GM21576 (cell line): ENCODE data around the gene PLPPR1.

ENCODE experiments used
- ATAC-seq: cut with Tn5 transposase; IDR thresholded peaks from one replicate; pipeline ENCODE4 v1.9.1; 2021; ENCODE audit warnings: mild to moderate bottlenecking, moderate library complexity; ENCODE audit not compliant: unreplicated experiment

PLPPR1 gene

DNA sequence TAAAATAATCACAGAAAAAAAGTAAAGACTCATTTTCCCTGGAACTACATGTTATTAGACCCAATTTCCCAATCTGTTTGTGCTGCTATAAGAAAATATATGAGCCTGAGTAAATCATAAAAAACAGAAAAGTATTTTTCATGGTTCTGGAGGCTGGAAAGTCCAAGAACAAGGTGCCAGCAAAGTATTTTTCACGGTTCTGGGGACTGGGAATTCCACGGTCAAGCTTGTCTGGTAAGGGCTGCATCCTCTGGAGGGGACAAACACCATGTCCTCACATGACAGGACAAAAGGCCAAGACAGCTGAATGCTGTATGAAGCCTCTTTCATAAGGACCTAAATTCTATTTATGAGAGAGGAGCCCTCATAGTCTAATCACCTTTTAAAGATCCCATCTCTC lies 172.3 kb downstream of the PLPPR1 start:
- ATAC-seq: no peak

DNA sequence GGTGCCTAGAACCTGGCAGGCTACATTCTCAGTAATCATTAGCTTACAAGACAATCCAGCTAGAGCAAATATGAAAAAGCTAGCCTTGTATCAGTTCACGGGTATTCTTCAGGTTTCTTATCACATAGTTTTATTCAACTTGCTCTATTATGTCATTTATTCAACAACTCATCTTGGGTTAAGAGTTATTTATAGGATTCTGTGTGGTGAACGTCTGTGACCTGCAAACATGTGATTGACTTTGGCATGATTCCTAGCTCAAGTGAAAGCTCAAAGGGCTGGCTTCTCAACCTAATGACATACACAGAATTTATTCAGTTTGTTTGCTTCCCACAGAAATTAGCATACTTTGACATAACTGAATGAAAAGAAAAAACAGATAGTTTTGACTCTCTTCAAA lies 173.1 kb downstream of the PLPPR1 start:
- no peak for ATAC-seq

DNA sequence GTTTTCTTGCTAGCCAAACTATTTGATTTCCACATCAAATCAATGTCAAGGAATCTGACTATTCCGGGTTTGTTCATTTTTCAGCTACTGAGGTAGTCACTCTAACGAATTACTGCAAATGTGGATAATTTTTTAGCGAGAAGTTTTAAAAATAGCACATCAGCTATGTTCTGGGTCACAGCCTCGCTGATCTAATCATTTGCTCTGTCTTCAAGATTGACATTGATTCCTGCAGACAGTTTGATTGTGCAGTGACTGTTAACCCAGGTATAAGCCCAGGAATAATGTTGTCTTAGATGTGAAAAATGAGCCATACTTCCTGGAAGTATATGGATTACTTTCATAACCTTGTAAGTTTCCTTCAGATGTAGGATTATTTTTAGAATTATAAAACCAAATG lies 181.1 kb downstream of the PLPPR1 start:
- ATAC-seq: no peak

DNA sequence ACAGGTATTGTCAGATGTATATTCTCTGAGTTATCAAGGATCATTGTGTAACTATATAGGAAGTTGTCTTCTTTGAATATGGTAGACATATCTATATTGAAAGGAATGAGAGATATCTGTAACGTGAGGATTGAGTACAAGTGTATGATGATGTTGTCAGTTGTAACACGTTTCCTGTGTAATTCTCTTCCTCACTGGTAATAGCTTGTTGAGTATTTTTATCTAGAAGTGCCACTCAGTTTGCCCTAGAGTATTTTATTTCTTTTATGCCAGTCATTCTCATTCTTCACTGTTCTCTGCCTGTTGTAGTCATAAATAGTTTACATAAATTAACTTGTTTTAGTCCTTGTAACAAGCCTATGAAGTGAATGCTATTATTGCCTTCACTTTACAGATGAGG lies 184.1 kb downstream of the PLPPR1 start:
- ATAC-seq: no peak

DNA sequence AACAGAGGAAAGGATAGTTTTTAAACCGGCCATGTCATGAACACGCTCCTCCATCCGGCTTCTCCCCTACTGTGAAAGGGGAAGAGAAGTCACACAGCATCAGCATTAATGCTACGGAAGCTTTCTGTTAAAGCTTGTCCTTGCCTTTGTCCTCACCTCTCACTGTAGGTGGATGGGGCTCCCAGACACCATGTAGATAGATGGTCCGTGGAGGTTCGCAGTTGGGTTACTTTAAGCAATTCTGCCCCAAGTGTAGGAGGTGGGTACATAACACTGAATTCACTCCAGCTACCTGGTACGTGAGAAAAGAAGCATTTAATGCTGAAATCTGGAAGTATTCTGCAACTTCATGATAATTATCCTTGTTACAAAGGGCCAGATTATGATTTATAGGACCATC lies 190.5 kb downstream of the PLPPR1 start:
- ATAC-seq: no peak

DNA sequence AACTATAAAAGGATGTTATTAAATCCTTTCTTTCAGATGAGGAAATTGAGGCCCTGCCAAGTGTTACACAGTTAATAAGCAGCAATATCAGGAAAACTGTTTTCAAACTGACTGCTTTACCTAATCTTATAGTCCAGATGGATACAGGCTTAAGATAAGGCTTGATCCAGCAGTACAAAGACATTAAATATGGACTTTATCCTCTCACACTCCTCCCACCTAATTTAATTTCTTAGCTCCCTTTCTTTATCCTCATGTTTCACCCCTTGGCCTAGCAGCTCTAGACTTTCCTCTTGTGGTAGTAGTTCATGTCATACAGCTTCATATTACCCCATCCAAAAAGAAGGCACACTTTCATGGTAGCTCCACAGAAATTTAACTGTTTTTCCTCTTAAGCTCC lies 191.8 kb downstream of the PLPPR1 start:
- ATAC-seq: no peak

DNA sequence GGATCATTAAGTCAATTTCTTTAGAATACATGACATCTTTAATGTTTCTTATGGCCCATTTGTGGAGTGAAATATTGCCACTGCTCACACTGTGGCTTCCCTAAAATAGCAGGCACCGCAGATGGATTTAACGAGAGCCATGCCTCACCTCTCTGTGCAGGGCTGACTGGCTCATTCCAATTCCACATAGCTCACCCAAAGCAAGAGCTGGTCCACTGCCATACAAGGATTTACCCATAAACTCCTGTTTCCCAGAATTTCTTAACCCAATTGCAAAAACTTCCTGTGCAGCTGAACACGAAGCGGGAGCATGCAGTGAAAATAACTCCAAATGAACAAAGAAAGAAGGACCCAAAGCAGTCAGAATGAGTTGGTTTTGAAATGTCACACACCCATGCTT lies 196.7 kb downstream of the PLPPR1 start:
- ATAC-seq: no peak

DNA sequence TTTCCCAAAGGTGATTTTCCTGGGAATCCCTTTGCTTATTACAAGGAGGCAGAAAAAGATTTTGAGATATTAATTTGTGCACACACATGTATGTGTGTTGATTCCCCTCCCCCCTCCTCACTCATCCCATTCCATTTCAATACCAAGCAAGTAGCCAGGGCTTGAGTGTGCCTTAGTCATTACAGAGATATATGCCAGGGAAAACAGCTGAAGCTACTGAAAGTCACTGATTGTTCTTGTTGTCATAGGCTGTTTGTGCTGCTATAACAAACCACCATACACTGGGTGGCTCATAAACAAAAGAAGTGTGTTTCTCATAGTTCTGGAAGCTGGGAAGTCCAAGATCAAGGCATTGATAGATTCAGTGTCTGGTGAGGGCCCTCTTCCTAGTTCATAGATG lies 197.6 kb downstream of the PLPPR1 start:
- ATAC-seq: no peak

DNA sequence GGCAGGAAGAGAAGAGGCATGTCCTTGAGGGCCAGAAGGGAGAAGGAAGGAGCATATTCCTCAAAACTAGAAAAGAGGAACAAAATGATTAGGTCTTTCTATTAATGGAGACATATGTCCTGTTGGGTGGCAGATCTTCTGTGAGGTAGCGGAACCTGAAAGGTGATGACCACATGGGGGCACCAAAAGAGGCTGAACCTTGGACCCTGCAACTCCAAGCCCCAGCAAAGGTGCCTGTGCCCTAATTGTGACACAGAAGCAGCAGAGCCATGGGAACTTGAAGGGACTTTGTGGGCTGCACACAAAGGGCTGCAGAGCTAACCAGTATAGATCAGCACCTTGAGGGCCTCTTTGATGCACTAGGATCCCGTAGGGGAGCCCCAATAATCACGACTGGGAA lies 198.3 kb downstream of the PLPPR1 start:
- no peak for ATAC-seq

DNA sequence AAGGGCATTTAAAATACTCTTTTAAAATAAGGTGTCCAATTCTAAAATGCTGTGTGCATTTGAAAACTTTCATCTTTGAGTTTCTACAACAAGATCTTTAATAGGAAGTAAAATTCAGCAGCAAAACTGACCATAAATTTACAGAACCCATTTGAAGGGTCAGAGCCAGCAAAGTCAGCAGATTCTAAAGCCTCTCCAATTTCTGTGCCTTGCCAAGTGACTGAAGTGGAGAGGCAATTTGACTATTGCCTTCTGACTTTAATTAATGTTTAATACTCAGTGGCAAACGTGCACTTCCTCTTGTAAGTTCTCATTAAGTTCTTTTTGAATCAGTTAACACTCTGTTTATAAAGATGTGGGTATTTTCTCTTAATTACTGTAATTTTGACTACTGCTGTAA lies 201.1 kb downstream of the PLPPR1 start:
- ATAC-seq: no peak

DNA sequence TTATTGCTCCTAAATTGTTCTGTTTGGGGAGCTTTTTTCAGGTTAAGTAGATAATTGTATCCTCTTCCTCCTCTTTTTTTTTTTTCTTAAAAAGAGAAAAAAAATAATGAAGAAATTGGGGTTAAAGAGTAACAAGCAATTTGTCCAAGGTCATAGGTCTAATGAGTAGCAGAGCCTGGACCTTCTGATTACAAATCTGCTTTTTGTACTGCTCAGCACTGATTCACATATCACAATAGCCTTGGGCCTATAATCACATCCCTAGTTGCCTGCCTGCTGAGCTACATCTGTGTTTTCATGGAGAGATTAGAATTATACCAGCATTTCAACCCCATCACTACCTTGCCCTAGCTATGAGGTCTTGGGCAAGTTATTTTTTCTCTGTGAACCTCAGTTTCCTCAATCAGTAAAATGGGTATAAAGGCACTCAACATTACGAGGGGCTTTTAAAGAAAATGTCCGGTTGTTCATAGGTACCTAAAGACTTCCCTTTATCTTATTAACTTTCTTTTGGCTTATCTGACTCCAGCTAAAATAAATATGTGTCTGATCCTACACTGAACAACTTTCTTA lies 204.0 kb downstream of the PLPPR1 start:
- ATAC-seq: no peak

DNA sequence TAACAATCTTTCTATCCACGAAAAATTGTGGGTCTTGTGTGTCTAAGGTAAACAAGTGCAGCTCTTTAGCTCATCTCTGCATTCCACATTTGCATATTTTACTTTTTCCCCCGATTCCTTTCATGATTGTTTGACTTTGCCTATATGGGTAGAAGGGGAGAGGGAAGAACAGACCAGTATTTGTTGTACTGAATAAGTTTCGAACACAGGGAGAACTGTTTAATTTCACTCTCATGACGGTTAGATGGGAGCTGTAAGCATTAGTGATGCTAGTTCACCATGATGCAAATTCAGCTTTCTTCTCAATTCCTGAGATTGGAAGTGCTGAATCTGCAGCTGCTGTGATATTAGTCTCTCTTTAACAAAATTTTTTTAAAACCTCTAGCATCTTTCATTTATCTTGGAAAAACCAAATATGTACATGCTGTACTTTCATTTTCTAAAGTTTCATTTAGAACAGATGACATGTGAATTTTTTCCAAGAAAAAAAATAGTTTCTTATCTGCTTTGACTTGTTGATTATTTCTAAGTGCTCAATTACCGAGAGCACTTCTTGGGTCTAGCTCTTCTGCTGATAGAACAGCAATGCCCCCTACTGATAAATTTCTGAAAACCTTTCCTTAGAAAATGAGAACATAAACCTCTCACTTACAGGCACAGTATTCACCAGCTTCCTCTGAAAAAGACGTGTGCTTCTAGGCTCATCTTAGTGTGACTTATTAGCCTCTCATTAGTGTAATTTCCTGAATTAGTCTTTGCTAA lies 206.8 kb downstream of the PLPPR1 start:
- no peak for ATAC-seq

DNA sequence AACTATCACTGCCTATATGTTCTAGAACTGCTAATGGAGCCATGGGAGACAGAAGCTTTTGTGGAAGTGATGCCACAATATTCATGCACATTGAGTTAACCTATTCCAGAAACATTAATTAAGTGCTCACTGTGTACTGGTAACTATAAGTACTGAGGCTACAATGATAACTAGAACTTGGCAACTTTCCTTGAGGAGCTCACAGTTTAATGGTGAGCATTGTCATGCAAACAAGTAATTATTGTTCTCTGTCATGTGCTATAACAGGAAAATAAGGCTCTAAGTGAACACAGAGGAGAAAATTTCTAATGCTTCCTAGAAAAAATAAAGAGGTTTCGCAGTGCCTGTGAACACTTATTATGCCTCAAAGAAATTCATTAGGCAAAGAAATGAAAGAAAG lies 214.1 kb downstream of the PLPPR1 start:
- ATAC-seq: no peak

DNA sequence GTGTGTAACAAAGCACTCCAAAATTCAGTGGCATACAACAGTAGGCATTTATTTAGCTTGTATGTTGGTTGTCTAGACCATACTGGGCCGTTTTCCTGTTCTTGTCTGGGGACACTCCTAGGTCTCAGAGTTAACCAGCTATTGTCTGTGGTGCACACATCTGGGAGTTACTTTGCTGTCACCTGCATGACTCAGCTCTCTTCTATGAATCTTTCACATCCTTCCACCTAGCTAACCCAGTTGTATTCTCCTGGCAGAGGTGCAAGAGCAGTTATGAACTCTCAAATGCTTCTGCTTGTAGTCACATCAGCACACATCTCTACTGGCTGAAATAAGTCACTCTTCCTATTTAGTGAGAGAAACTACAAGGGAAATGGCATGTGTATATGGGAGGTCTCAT lies 218.2 kb downstream of the PLPPR1 start:
- no peak for ATAC-seq

DNA sequence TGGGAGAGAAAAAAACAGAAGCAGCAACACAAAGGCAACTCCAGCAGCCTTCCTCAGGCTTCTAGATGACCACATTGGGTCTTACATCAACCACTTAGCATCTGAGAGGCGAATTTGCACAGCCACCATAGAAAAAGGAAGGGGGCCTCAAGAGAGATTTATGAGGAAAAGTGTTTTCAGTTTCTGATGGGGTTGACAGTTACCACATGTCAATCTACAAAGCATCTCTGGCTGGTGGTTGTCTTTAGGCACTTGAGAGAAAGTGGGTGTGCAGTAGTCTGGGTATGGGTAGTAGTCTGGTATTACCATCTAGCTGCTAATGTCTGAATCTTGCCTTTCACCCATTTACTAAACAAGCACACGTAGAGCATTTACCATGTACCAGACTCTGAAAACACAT lies 218.8 kb downstream of the PLPPR1 start:
- ATAC-seq: no peak

DNA sequence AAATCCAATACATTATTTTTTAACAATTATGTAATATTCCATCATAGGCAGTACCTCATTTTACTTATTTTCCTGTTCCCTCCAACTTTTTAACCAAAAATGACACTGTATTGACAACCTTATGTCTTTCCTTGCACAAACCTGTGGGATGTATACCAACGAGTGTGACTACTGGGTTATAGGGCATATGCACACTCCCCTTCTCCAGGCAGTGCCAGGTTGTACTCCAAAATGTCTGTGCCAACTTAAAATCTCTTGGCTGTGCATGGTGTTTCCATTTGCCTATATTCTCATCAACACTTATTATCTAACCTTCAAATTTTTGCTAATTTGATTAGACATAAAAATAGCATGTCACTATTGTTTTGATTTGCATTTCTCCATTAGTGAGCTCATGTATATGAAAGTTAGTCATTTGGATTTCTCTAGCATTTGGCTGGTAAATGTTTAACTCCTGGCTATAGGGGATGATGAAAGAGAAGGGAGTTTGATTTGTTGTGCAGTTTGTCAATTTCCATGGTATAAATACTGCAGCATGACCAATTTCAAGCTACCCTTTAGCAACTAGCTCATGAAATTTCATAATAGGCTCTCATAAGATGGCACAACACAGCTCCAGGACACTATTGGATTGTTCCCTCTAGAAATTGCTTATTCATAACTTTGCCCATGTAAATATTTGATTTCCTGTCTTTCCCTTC lies 226.4 kb downstream of the PLPPR1 start:
- no peak for ATAC-seq

DNA sequence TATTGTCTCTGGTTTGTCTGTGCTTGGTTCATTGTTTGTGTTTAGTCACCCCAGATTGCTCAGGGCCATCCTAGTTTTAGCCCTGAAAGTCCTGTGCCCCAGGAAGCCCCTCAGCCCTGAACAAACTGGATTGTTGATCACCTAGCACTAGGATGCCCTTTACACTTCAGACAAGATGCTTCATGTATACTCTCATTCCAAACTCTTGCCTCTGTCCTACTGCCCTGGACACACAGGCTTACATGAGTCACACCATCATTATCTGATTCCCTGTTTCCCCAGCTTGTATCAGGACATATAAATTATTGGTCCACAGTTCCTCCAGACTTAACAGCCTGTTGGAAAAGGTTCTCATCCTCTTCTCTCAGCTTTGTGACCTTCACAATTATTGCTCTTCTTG lies 236.2 kb downstream of the PLPPR1 start:
- ATAC-seq: no peak

DNA sequence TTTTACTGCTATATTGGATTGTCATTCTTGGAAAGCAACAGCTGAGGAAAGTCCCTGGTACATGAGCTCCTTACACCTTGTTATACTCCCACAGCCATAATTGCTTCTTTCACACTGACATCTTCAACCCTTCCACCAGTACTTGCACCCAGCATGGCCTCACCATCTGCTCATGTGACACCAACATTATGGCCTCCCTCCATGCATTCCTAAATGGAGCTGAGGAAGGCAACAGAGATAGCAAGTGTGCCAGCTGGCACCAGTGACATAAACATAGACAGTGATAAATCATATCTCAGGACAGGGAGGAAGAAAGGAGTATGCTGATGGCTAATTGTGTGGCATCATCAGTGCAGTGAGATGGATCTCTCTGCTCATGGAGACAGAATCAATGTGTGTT lies 236.7 kb downstream of the PLPPR1 start:
- ATAC-seq: no peak

DNA sequence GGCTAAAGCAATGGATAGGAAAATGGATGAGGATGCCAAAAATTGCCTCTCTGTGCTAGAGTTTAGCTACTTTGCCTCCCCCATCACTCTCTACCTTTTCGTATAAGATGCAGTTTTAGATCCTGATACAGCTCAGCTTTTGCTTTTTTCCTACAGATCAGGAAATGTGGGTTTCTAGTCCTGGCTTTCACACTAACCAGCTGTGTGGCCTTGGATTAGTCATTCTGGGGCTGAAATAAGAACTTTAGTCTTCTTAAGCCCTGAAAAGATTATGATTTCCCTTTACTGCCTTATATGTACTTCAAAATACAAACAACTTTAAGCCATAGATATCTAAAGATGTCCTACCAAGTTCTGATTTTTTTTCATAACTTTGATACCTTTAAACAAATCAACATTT lies 239.9 kb downstream of the PLPPR1 start:
- no peak for ATAC-seq

DNA sequence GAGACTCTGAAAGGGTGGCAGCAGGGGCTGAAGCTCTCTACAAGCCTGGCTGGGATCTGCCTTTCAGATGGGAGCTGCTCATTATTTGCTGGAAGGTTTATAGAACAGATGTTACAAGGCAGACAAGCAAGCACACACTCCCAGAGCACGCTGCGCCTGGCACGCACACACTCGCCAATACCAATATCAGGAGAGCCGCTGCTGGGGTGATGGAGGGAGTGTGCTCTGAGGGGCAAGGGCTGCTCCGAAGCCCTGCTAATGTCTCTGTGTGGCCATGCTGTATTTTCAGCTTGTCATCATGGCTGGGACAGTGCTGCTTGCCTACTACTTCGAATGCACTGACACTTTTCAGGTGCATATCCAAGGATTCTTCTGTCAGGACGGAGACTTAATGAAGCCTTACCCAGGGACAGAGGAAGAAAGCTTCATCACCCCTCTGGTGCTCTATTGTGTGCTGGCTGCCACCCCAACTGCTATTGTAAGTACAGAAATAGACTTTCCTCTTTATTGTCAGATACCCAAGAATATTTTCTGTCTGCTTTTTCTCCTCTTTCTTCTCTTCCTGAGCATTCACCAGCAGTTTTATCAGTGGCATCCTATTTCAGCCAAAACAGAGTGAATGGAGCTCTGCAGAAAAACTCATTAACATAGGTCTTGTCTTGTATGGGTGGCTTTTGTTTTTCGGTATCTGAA lies 241.2 kb downstream of the PLPPR1 start:
- ATAC-seq: no peak

DNA sequence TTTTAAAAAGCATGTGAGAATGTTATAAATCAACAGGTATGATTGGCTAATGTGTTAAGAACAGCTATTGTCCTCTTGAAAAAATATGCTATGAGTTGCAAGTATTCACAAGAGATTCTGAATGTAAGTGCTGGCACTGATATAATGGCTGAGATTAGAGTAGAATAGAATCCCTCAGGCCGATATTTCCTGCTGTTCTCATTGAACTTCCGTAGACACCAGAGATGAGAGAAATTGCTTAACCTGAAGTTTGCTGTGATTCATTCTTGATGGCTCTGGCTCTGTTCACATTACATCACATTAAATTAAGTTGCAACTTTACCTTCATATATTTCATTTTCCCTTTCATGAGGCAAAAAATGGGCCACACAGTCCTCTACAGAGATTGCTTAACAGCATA lies 241.8 kb downstream of the PLPPR1 start:
- ATAC-seq: no peak

DNA sequence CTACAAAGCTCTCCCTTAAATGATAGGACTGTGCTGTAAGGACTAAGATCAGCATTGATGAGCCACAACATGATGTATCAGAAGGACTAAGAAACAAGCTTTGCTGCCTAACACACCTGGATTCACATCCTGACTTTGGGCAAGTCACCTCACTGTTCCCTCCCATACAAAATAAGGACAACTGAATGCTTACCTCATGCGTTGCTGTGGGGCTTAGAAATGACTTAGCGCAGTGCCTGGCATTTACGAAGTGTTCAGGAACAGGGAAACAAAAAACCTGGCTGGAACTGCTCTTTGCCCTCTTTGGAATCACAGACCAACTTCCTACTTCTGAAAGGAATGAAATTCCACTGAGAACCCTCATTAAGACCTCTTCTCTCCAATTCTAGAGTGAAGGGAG lies 242.6 kb downstream of the PLPPR1 start:
- ATAC-seq: no peak
